ENCODE measurements around the gene PHKG1.
A peak's percentile ranks its signal among the peaks of the same experiment; 100 is the strongest.
"Not testable (repeated sequence)": the region's sequence is repeated elsewhere in the genome, so short reads cannot be mapped to it uniquely, and the experiment has no call there.

PHKG1 gene

GRCh38 chr7:56092789-56093531 lies at the start of gene PHKG1:
PHKG1 (minus strand) TSS chr7:56092952; CDS start chr7:56088941, 4,011 bp downstream.
- TF ChIP-seq CTCF (IDR thresholded peaks at IDR 0.05; ENCODE audit: insufficient read depth, low read depth, low read length, missing control alignments): peak; percentile 44
- peak; percentile 49 for DNase-seq (ENCODE audit: low read depth)
- H3K4me3 ChIP-seq (ENCODE audit: low read length): no peak within 1 kb of the TSS

DNA sequence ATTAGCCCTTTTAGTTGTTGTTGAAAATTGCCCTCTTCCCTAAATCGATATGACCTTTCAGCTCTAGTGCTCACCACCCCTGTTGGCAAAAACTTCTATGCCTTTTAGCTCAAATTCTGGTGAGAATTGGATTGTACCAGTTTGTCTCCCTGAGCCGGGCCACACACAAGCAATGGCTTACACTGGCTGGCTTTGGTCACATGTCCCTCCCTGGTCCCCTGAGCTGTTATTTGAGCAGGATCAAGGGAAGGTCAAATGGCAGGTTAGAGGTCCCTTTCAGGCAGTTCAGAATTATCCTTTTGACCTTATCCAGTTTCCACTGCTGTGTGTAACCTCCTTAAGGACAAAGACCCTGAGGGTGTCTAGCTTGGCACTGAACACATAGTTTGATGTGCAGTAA lies 38.3 kb upstream of the PHKG1 start:
- not testable (repeated sequence) for H3K4me3 ChIP-seq (ENCODE audit: low read length); DNase-seq (ENCODE audit: low read depth)

GRCh38 chr7:56127241-56127975 lies 34.7 kb upstream of the PHKG1 start:
- DNase-seq (ENCODE audit: low read depth): no peak
- H3K4me3 ChIP-seq (ENCODE audit: low read length): no peak overlapping the region
- no peak for TF ChIP-seq CTCF (IDR thresholded peaks at IDR 0.05; ENCODE audit: insufficient read depth, low read depth, low read length, missing control alignments)

- DNase-seq (ENCODE audit: low read depth): no peak
- H3K4me3 ChIP-seq (ENCODE audit: low read length): no peak overlapping the region
- no peak for TF ChIP-seq CTCF (IDR thresholded peaks at IDR 0.05; ENCODE audit: insufficient read depth, low read depth, low read length, missing control alignments)
Measured at GRCh38 chr7:56125831-56126230, 33.1 kb upstream of the PHKG1 start.

GRCh38 chr7:56124981-56125380 lies 32.2 kb upstream of the PHKG1 start:
- TF ChIP-seq CTCF (IDR thresholded peaks at IDR 0.05; ENCODE audit: insufficient read depth, low read depth, low read length, missing control alignments): no peak
- no peak overlapping the region for H3K4me3 ChIP-seq (ENCODE audit: low read length)
- DNase-seq (ENCODE audit: low read depth): no peak

DNA sequence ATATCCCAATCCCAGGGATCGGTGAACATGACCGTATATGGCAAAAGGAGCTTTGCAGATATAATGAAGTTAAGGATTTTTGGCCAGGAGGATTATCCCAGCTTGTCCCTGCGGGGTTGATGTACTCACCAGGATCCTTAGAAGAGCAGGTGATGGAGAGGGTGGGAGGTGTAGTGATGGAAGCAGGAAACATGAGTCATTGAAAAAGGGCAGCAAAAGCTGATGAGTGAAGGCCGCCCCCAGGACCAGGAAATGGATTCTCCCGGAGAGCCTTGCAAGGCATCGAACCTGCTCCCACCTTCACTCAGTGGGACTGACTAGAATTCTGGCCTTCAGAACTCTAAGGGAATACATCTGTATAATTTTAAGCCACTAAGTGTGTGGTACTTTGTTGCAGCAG lies 28.7 kb upstream of the PHKG1 start:
- DNase-seq (ENCODE audit: low read depth): no peak
- TF ChIP-seq CTCF (IDR thresholded peaks at IDR 0.05; ENCODE audit: insufficient read depth, low read depth, low read length, missing control alignments): no peak
- H3K4me3 ChIP-seq (ENCODE audit: low read length): no peak overlapping the region

DNA sequence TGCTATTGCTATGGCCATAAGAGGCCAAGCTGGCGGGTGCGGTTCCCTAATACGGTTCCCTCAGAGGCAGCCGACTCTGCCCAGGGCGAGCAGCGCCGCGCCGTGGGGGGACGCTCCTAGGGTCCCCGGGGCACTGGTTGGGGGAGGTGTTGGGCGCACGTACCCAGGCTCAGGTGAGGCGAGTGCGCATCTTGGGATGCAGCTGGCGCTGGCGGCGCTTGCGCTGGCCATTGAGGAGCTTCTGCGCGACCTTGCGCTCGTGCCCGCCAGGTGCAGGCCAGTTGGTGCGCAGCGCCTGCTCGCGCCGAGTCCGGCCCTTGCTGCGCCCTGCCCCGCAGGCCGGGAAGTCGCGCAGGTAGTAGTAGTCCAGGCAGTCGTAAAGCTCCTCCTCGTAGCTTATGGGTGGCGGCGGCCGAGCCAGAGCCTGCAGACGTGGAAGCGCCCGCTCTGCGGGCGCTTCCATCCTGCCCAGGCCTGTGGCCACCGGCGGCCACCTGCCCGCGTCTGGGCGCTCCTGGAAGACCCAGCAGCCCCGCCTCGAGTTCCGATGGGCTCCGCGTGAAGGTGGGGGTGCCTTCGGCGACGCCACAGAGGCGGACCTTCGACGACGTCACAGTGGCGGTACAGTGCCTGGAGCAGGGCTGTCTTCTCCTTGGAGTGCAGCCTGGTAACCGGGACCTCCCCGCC lies 23.2 kb upstream of the PHKG1 start, which contains the start of gene NUPR2:
Gene NUPR2, minus strand, starts transcription at position 566 of the 687 bp plus-strand sequence. Its CDS starts 103 bp downstream, at position 463.
- H3K4me3 ChIP-seq (ENCODE audit: low read length): peak within 1 kb of the TSS; percentile 19
- DNase-seq (ENCODE audit: low read depth): peak; percentile 31
- no peak for TF ChIP-seq CTCF (IDR thresholded peaks at IDR 0.05; ENCODE audit: insufficient read depth, low read depth, low read length, missing control alignments)

- not testable (repeated sequence) for H3K4me3 ChIP-seq (ENCODE audit: low read length); DNase-seq (ENCODE audit: low read depth)
Measured at GRCh38 chr7:56112244-56112643, 19.5 kb upstream of the PHKG1 start.
